Right forelimb (tissue), 1 donor: ENCODE data around the gene ABHD1.
"Not testable (repeated sequence)": the region's sequence is repeated elsewhere in the genome, so short reads cannot be mapped to it uniquely, and the experiment has no call there.

ENCODE experiments used
- DNase-seq: peaks from one replicate; pipeline ENCODE4 v3.0.0-alpha.2; 2018

The ABHD1 gene

DNA sequence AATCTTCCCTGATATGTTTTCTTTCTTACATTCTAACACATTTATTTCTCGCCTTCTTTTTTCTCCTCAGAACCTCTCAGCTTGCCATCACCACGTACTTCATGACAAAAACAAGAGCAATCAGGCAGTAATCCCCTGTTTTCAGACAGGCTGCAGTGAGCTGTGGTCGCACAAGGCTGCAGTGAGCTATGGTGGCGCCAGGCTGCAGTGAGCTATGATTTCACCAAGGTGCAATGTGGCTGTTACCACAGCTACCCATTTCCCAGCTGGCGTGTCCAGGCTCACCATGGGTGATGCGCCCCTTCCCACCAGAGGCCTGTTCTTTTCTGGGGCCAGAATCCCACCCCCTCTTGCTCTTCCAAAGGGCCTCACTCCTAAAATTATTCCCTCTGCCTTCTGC, 51.0 kb downstream of the ABHD1 start:
- DNase-seq: no peak

DNA sequence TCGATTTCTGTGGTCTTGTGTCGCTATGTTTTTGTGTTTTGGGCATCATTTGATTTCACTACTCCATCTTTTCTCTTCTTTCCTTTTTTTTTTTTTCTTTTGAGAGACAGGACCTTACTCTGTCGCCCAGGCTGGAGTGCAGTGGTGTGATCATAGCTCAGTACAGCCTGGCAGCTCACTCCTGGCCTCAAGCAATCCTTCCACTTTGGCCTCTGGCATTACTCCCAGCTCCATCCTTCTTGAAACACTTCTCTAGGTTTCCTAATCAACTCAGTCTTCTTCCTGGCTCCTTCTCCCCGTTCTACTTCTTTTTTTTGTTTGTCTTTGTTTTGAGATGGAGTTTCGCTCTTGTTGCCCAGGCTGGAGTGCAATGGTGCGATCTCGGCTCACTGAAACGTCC, 51.7 kb downstream of the ABHD1 start:
- DNase-seq: no peak

DNA sequence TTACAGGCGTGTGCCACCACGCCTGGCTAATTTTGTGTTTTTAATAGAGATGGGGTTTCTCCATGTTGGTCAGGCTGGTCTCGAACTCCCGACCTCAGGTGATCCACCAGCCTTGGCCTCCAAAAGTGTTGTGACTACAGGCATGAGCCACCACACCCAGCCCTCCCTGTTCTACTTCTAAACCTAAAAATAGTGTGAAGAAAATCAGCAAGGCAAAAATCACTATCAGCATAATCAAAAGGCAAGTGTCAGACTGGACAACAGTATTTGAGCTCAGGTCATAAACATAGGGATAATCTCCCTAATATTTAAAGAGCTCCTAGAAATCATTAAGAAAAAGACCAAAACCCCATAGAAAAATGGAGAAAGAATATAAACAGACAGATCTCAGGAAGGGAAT, 52.2 kb downstream of the ABHD1 start:
- not testable (repeated sequence) for DNase-seq

DNA sequence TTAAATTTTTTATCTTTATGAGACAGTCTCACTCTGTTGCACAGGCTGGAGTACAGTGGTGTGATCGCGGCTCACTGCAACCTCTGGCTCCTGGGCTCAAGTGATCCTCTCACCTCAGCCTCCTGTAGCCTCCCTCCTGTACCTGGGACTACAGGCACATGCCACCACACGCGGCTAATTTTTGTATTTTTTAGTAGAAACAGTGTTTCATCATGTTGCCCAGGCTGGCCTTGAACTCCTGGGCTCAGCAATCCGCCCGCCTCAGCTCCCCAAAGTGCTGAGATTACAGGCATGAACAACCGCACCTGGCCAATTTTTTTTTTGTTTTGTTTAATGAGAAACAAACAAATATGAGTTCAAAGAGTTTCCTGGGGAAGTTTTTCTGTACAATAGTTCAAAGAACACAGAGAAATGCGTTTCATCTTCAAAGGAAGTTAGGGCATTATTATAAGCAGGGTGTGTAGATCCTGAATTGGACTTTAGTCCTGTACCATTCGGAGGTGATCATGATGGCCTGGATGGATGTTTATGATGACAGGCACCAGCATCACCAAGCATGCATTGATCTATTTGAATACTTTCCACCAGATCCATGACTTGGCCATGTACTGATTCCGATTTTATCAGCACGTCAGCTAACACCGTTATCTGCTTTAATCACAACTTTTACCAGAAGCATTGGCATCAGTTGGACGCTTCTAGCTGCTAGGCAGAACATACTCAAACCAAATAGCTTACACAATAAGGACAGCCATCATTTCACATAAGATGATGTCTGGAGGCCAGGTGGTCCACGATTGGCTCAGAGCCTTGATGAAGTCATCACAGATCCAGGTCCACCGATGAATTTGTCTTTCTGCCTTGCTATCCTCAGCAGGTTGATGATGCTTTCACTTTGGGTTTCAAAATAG, 54.1 kb downstream of the ABHD1 start:
- no peak for DNase-seq

DNA sequence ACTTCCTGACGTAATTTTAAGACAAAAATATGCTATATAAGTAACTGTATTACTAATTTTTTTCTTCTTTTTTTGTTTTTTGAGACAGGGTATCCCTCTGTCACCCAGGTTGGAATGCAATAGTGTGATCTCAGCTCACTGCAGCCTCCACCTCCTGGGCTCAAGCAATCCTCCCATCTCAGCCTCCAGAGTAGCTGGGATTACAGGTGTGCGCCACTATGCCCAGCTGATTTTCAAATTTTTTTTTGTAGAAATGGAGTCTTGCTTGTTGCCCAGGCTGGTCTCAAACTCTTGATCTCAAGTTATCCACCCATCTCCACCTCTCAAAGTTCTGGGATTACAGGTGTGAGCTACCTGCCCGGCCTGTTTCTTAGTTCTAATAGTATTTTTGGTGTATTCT, 54.9 kb downstream of the ABHD1 start:
- DNase-seq: no peak

DNA sequence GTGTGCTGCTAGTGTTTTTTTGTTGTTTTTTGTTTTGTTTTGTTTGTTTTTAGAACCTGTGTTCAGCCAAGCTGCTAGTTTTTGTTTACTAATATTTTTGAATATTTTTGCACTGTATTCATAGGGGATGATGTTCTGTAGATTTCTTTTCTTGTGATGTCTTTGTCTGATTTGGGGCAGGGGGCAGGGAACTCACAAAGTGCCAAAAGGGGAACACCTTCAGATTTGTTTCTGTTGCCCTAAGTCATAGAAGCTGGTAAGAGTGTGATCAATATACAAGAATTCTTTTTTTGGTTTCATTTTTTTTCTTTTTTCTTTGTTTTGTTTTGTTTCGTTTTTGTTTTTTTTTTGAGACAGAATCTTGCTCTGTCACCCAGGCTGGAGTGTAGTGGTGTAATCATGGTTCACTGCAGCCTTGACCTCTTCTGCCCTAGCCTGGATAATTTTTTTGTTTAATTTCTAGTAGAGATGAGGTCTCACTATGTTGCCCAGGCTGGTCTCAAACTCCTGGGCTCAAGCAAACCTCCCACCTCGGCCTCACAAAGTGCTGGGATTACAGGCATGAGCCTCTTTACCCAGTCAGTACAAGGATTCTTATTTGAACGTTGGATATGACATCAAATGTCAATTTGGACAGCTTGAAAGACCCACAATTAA, 55.9 kb downstream of the ABHD1 start:
- no peak for DNase-seq
